Vagina (tissue), 2 donors: ENCODE measurements around the gene DNAI2. TPM values are rescaled to one million over a fixed set of nuclear protein-coding genes. Genes with fewer than 3 reads are reported as not detected.

Source experiments
- DNase-seq, 2 donors: peaks; one replicate each; pipeline ENCODE4 v3.0.0-alpha.2; 2017; ENCODE audit errors: extremely low spot score in 2 of 2
- H3K27ac ChIP-seq: fragments of 200-600 bp; sonication (generic); one replicate; pipeline ENCODE4 v1.5.1; 2019
- H3K27me3 ChIP-seq: fragments of 200-600 bp; sonication (generic); one replicate; pipeline ENCODE4 v1.5.1; 2019
- H3K36me3 ChIP-seq, 2 donors: fragments of 200-600 bp; sonication (generic); one replicate each; pipeline ENCODE4 v1.5.1; 2017 to 2019
- H3K4me1 ChIP-seq: fragments of 200-600 bp; sonication (generic); one replicate; pipeline ENCODE4 v1.5.1; 2019
- H3K4me3 ChIP-seq, 2 donors: fragments of 200-600 bp; sonication (generic); 1 replicate in 1 of 2; 2 replicates in 1 of 2; pipeline ENCODE4 v1.5.1; 2016 to 2019
- H3K9me3 ChIP-seq: fragments of 200-600 bp; sonication (generic); one replicate; pipeline ENCODE4 v1.5.1; 2019
- POLR2A ChIP-seq, 2 donors: fragments of 450-650 bp; IDR thresholded peaks; one replicate each; pipeline ENCODE4 v1.6.1; 2017; ENCODE audit warnings: antibody characterized with exemption in 2 of 2, mild to moderate bottlenecking in 2 of 2, moderate library complexity in 2 of 2
- POLR2AphosphoS5 ChIP-seq, 2 donors: sonication (generic); formaldehyde crosslinking; IDR thresholded peaks; one replicate each; pipeline ENCODE4 v1.9.0; 2017; ENCODE audit warnings: antibody characterized with exemption in 2 of 2, mild to moderate bottlenecking in 2 of 2, low read depth in 1 of 2; ENCODE audit not compliant: insufficient read depth in 1 of 2
- intact Hi-C: fragments of 100-400 bp; cut with DNase I; formaldehyde crosslinking; loops from one replicate; pipeline ENCODE4 v1.15.1; 2023
- total RNA-seq: library from RNA; depleted of rRNA; stranded (reverse); fragments of >200 nt; gene quantifications from one replicate; pipeline ENCODE4 v1.2.3, GENCODE V29; 2016
- TF ChIP-seq, protein P1 (sequence below), 3 experiments: fragments of 450-650 bp in 2 of 3; fragments of 200-600 bp in 1 of 3; sonication (generic) in 1 of 3; IDR thresholded peaks; one replicate each; pipeline ENCODE4 v1.5.1; 2017 to 2019; ENCODE audit warnings: antibody characterized with exemption in 3 of 3, mild to moderate bottlenecking in 2 of 3, moderate library complexity in 2 of 3

The DNAI2 gene
- total RNA-seq, 1 donor from 2014 or later: not detected

GRCh38 chr17:74251051-74251450 is 23.0 kb upstream of the DNAI2 start:
- H3K27me3 ChIP-seq: no peaks in the 10 kb centered on the region
- no peaks in the 10 kb centered on the region for H3K36me3 ChIP-seq
- H3K4me3 ChIP-seq: no peak overlapping the region
- DNase-seq: no peak
- no peaks in the 10 kb centered on the region for H3K4me1 ChIP-seq
- intact Hi-C loops: no loop called here
- no peak overlapping the region for H3K27ac ChIP-seq
- no peak for TF ChIP-seq POLR2A (IDR thresholded peaks at IDR 0.05)
- TF ChIP-seq, protein P1, sequence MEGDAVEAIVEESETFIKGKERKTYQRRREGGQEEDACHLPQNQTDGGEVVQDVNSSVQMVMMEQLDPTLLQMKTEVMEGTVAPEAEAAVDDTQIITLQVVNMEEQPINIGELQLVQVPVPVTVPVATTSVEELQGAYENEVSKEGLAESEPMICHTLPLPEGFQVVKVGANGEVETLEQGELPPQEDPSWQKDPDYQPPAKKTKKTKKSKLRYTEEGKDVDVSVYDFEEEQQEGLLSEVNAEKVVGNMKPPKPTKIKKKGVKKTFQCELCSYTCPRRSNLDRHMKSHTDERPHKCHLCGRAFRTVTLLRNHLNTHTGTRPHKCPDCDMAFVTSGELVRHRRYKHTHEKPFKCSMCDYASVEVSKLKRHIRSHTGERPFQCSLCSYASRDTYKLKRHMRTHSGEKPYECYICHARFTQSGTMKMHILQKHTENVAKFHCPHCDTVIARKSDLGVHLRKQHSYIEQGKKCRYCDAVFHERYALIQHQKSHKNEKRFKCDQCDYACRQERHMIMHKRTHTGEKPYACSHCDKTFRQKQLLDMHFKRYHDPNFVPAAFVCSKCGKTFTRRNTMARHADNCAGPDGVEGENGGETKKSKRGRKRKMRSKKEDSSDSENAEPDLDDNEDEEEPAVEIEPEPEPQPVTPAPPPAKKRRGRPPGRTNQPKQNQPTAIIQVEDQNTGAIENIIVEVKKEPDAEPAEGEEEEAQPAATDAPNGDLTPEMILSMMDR (IDR thresholded peaks at IDR 0.05): no peak
- TF ChIP-seq POLR2AphosphoS5 (IDR thresholded peaks at IDR 0.05; ENCODE audit: insufficient read depth in 1 of 2, low read depth in 1 of 2): no peak
- H3K9me3 ChIP-seq: no peaks in the 10 kb centered on the region

DNA sequence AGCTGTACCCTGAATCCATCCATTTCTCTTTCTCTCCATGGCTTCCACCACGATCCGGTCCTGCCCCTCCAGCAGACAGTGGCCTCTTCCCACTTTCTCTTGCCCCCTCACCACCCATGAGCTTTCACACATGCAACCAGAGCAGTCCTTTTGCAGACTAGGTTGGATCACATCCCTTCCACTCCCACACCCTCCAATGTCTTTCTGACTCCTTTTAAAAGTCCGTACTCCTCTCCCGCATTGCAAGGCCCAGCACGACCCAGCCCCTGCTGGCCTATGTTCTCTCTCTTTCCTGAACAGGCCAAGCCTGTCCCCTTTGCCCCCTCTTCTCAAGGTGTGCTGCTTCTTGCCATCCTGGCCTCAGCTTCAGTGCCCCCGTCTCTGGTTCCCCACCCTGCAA is 22.5 kb upstream of the DNAI2 start:
- no peak overlapping the region for H3K27ac ChIP-seq
- no peaks in the 10 kb centered on the region for H3K36me3 ChIP-seq

DNA sequence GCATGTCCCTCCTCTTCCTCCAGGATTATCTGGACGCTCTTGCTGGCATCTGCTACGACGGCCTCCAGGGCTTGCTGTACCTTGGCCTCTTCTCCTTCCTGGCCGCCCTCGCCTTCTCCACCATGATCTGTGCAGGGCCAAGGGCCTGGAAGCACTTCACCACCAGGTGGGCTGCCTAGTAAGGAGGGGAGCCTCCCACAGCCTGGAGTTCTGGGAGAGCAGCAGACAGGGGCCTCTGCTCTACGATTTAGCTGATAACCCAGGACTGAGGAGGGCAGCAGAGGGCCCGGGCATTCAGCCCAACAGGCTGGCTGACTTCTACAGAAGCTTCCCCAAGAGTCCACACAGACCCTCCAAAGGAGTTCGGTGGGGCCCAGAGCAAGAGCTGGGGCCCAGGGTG is 21.8 kb upstream of the DNAI2 start:
- intact Hi-C loops: no loop called here
- Histone ChIP-seq H3K9me3 (no peaks in the 10 kb centered on the region), H3K4me1 (no peaks in the 10 kb centered on the region), H3K4me3 (no peak overlapping the region), H3K27me3 (no peaks in the 10 kb centered on the region), H3K36me3 (no peaks in the 10 kb centered on the region), H3K27ac (no peak overlapping the region)
- TF ChIP-seq, protein P1 (IDR thresholded peaks at IDR 0.05): no peak
- TF ChIP-seq POLR2A (IDR thresholded peaks at IDR 0.05) (no peak), POLR2AphosphoS5 (IDR thresholded peaks at IDR 0.05; ENCODE audit: insufficient read depth in 1 of 2, low read depth in 1 of 2) (no peak)
- DNase-seq: no peak

More for the DNA sequence above, 22.5 kb upstream of the DNAI2 start:
- H3K4me3 ChIP-seq: no peak overlapping the region
- TF ChIP-seq, protein P1 (IDR thresholded peaks at IDR 0.05): no peak
- TF ChIP-seq POLR2A (IDR thresholded peaks at IDR 0.05): no peak
- no peak for TF ChIP-seq POLR2AphosphoS5 (IDR thresholded peaks at IDR 0.05; ENCODE audit: insufficient read depth in 1 of 2, low read depth in 1 of 2)
- H3K9me3 ChIP-seq: no peaks in the 10 kb centered on the region
- no peaks in the 10 kb centered on the region for H3K4me1 ChIP-seq
- intact Hi-C loops: no loop called here
- H3K27me3 ChIP-seq: no peaks in the 10 kb centered on the region
- no peak for DNase-seq

DNA sequence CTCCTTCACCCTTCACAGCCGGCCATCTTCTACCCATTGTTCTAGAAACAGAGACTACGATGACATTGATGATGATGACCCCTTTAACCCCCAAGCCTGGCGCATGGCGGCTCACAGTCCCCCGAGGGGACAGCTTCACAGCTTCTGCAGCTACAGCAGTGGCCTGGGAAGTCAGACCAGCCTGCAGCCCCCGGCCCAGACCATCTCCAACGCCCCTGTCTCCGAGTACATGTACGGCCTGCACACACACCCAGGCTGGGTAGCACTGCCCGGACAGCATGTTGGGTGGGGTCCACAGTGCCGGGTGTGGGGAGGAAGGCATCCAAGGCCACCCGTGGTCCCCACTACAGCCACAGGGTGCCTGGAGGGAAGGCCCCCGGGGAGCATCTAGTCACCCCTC is 21.0 kb upstream of the DNAI2 start:
- no peak for TF ChIP-seq POLR2A (IDR thresholded peaks at IDR 0.05)
- TF ChIP-seq, protein P1 (IDR thresholded peaks at IDR 0.05): no peak
- TF ChIP-seq POLR2AphosphoS5 (IDR thresholded peaks at IDR 0.05; ENCODE audit: insufficient read depth in 1 of 2, low read depth in 1 of 2): no peak
- H3K36me3 ChIP-seq: no peaks in the 10 kb centered on the region
- no peaks in the 10 kb centered on the region for H3K4me1 ChIP-seq
- no peaks in the 10 kb centered on the region for H3K27me3 ChIP-seq
- no peaks in the 10 kb centered on the region for H3K9me3 ChIP-seq
- no peak overlapping the region for H3K27ac ChIP-seq
- H3K4me3 ChIP-seq: no peak overlapping the region
- DNase-seq: no peak
- intact Hi-C loops: no loop called here

GRCh38 chr17:74257311-74257710 is 16.7 kb upstream of the DNAI2 start:
- H3K36me3 ChIP-seq: no peaks in the 10 kb centered on the region
- intact Hi-C loops: no loop called here
- no peaks in the 10 kb centered on the region for H3K4me1 ChIP-seq
- H3K4me3 ChIP-seq: no peak overlapping the region
- TF ChIP-seq POLR2A (IDR thresholded peaks at IDR 0.05) (no peak), POLR2AphosphoS5 (IDR thresholded peaks at IDR 0.05; ENCODE audit: insufficient read depth in 1 of 2, low read depth in 1 of 2) (no peak)
- TF ChIP-seq, protein P1 (IDR thresholded peaks at IDR 0.05): no peak
- H3K27me3 ChIP-seq: no peaks in the 10 kb centered on the region
- H3K9me3 ChIP-seq: no peaks in the 10 kb centered on the region
- no peak for DNase-seq
- H3K27ac ChIP-seq: no peak overlapping the region
